Measurements from ENCODE around the gene LUZP1. TPM values are rescaled to one million over a fixed set of nuclear protein-coding genes. Genes with fewer than 3 reads are reported as not detected.

The LUZP1 gene
- total and polyA plus RNA-seq, 2 donors (not counting 1 experiment from before 2014, with no cell fraction given): 18.8 to 27.2 TPM

DNA sequence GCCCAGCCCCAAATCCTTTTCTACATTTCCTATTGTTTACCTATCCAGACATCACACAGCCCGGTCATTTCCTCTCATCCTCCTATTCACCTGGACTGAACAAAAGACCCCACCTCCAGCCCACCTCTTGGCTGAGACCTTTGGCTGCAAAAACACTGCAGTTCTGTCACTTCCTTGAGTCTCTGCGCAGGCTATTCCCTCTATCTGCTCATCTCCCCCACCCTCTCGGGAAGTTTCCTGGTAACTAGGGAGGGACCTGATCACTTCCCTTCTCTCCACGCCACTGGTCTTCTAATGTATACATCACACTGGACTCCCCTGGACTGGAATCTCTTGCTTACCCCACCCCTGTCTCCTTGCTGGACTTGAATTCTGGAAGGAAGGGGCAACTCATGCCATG, 43.3 kb upstream of the LUZP1 start:
- H3K4me2 ChIP-seq (ENCODE audit: extremely low read depth, insufficient read depth, low read length): no peak overlapping the region
- H3K9ac ChIP-seq (ENCODE audit: insufficient read depth, low read length): no peak overlapping the region
- H3K79me2 ChIP-seq (ENCODE audit: control insufficient read depth, insufficient read depth, low read length): no peaks in the 10 kb centered on the region
- no peaks in the 10 kb centered on the region for H3K9me3 ChIP-seq (ENCODE audit: control insufficient read depth, insufficient read depth, low read depth, low read length)
- H3K4me3 ChIP-seq (replicated peaks in 1 of 4; ENCODE audit: control extremely low read depth in 1 of 4, insufficient read depth in 1 of 4, low read depth in 3 of 4, low read length in 4 of 4): no peak overlapping the region
- H2AFZ ChIP-seq (ENCODE audit: low read length): no peak overlapping the region
- no peak for TF ChIP-seq EZH2 (IDR thresholded peaks at IDR 0.05; ENCODE audit: low read length, missing control alignments)
- no peaks in the 10 kb centered on the region for H3K36me3 ChIP-seq (ENCODE audit: control insufficient read depth, insufficient read depth, low read length)
- H3K27ac ChIP-seq (ENCODE audit: insufficient read depth, low read length): no peak overlapping the region
- H4K20me1 ChIP-seq (ENCODE audit: control insufficient read depth, extremely low read depth, insufficient read depth, low read length): no peaks in the 10 kb centered on the region
- no peaks in the 10 kb centered on the region for H3K4me1 ChIP-seq (ENCODE audit: control insufficient read depth, extremely low read depth, insufficient read depth, low read length)
- DNase-seq (ENCODE audit: low read depth in 2 of 2): no peak
- H3K27me3 ChIP-seq (ENCODE audit: control insufficient read depth, insufficient read depth, low read length): peaks cover 27% of the 10 kb centered on the region

- Histone ChIP-seq H3K27me3 (ENCODE audit: control insufficient read depth, insufficient read depth, low read length) (peaks cover 17% of the 10 kb centered on the region), H3K4me3 (replicated peaks in 1 of 4; ENCODE audit: control extremely low read depth in 1 of 4, insufficient read depth in 1 of 4, low read depth in 3 of 4, low read length in 4 of 4) (no peak overlapping the region), H3K9ac (ENCODE audit: insufficient read depth, low read length) (no peak overlapping the region), H3K4me1 (ENCODE audit: control insufficient read depth, extremely low read depth, insufficient read depth, low read length) (no peaks in the 10 kb centered on the region), H3K9me3 (ENCODE audit: control insufficient read depth, insufficient read depth, low read depth, low read length) (no peaks in the 10 kb centered on the region), H3K4me2 (ENCODE audit: extremely low read depth, insufficient read depth, low read length) (no peak overlapping the region), H3K79me2 (ENCODE audit: control insufficient read depth, insufficient read depth, low read length) (no peaks in the 10 kb centered on the region), H4K20me1 (ENCODE audit: control insufficient read depth, extremely low read depth, insufficient read depth, low read length) (no peaks in the 10 kb centered on the region), H3K27ac (ENCODE audit: insufficient read depth, low read length) (no peak overlapping the region), H3K36me3 (ENCODE audit: control insufficient read depth, insufficient read depth, low read length) (no peaks in the 10 kb centered on the region), H2AFZ (ENCODE audit: low read length) (no peak overlapping the region)
- TF ChIP-seq CTCF (conservative IDR thresholded peaks at IDR 0.05 in 1 of 2, IDR thresholded peaks at IDR 0.05 in 1 of 2; ENCODE audit: low read depth in 1 of 2, low read length in 2 of 2): no peak
- no peak for TF ChIP-seq EZH2 (IDR thresholded peaks at IDR 0.05; ENCODE audit: low read length, missing control alignments)
- no peak for DNase-seq (ENCODE audit: low read depth in 2 of 2)
These were observed 42.3 kb upstream of the LUZP1 start for GRCh38 chr1:23210963-23211362.

- no peaks in the 10 kb centered on the region for H4K20me1 ChIP-seq (ENCODE audit: control insufficient read depth, extremely low read depth, insufficient read depth, low read length)
- H3K9me3 ChIP-seq (ENCODE audit: control insufficient read depth, insufficient read depth, low read depth, low read length): no peaks in the 10 kb centered on the region
- no peak overlapping the region for H3K9ac ChIP-seq (ENCODE audit: insufficient read depth, low read length)
- DNase-seq (ENCODE audit: low read depth in 2 of 2): no peak
- no peak overlapping the region for H2AFZ ChIP-seq (ENCODE audit: low read length)
- H3K27me3 ChIP-seq (ENCODE audit: control insufficient read depth, insufficient read depth, low read length): peaks cover 13% of the 10 kb centered on the region
- TF ChIP-seq CTCF (conservative IDR thresholded peaks at IDR 0.05 in 1 of 2, IDR thresholded peaks at IDR 0.05 in 1 of 2; ENCODE audit: low read depth in 1 of 2, low read length in 2 of 2) (no peak), EZH2 (IDR thresholded peaks at IDR 0.05; ENCODE audit: low read length, missing control alignments) (no peak)
- no peak overlapping the region for H3K4me2 ChIP-seq (ENCODE audit: extremely low read depth, insufficient read depth, low read length)
- H3K27ac ChIP-seq (ENCODE audit: insufficient read depth, low read length): no peak overlapping the region
- no peaks in the 10 kb centered on the region for H3K36me3 ChIP-seq (ENCODE audit: control insufficient read depth, insufficient read depth, low read length)
- no peaks in the 10 kb centered on the region for H3K79me2 ChIP-seq (ENCODE audit: control insufficient read depth, insufficient read depth, low read length)
- no peak overlapping the region for H3K4me3 ChIP-seq (replicated peaks in 1 of 4; ENCODE audit: control extremely low read depth in 1 of 4, insufficient read depth in 1 of 4, low read depth in 3 of 4, low read length in 4 of 4)
- no peaks in the 10 kb centered on the region for H3K4me1 ChIP-seq (ENCODE audit: control insufficient read depth, extremely low read depth, insufficient read depth, low read length)
These were observed 41.7 kb upstream of the LUZP1 start for GRCh38 chr1:23210351-23210785.

Measured in fibroblast of lung (primary cell).